Heart left ventricle (tissue), 16 donors: ENCODE results near the gene TIMM9. TPM values are rescaled to one million over a fixed set of nuclear protein-coding genes. Genes with fewer than 3 reads are reported as not detected.

Source experiments
- ATAC-seq, 4 donors: fragments of 200-7000 bp; cut with Tn5 transposase; one replicate each; pipeline ENCODE4 v1.9.1; 2020 to 2022; ENCODE audit warnings: moderate library complexity in 4 of 4, mild to moderate bottlenecking in 3 of 4, moderate number of reproducible peaks in 1 of 4
- DNase-seq, 5 donors: peaks; one replicate each; pipeline ENCODE4 v3.0.0-alpha.2; 2020
- H3K27ac ChIP-seq, 12 donors: fragments of 200-600 bp; sonication (generic) in 4 of 12; one replicate each; pipeline versions ENCODE4 v1.5.0 to v1.8.0; 2016 to 2022; ENCODE audit warnings: mild to moderate bottlenecking in 2 of 12
- H3K27me3 ChIP-seq, 9 donors: fragments of 200-600 bp; sonication (generic) in 2 of 9; one replicate each; pipeline versions ENCODE4 v1.5.1 to v1.8.0; 2016 to 2022; ENCODE audit warnings: mild to moderate bottlenecking in 3 of 9
- H3K36me3 ChIP-seq, 9 donors: fragments of 200-600 bp; sonication (generic) in 2 of 9; one replicate each; pipeline versions ENCODE4 v1.5.0 to v1.8.0; 2018 to 2022; ENCODE audit warnings: mild to moderate bottlenecking in 2 of 9
- H3K4me1 ChIP-seq, 12 donors: fragments of 200-600 bp; sonication (generic) in 4 of 12; one replicate each; pipeline versions ENCODE4 v1.5.0 to v1.8.0; 2016 to 2022; ENCODE audit warnings: mild to moderate bottlenecking in 3 of 12
- H3K4me3 ChIP-seq, 12 donors: fragments of 200-600 bp; sonication (generic) in 4 of 12; one replicate each; pipeline versions ENCODE4 v1.5.0 to v1.8.0; 2017 to 2022; ENCODE audit warnings: mild to moderate bottlenecking in 9 of 12, moderate library complexity in 4 of 12
- H3K9me3 ChIP-seq, 12 donors: fragments of 200-600 bp; sonication (generic) in 4 of 12; one replicate each; pipeline versions ENCODE4 v1.5.0 to v1.8.0; 2016 to 2022; ENCODE audit warnings: mild to moderate bottlenecking in 1 of 12
- CTCF ChIP-seq, 12 donors: fragments of 200-600 bp; sonication (generic) in 4 of 12; IDR thresholded peaks; one replicate each; pipeline versions ENCODE4 v1.5.0 to v1.8.0; 2018 to 2022; ENCODE audit warnings: antibody characterized with exemption in 12 of 12, mild to moderate bottlenecking in 5 of 12
- POLR2A ChIP-seq, 2 donors: fragments of 450-650 bp; IDR thresholded peaks; one replicate each; pipeline ENCODE4 v1.6.1; 2017; ENCODE audit warnings: antibody characterized with exemption in 2 of 2, mild to moderate bottlenecking in 2 of 2, moderate library complexity in 2 of 2
- WGBS, 4 donors: extraction: QIAGEN DNeasy Blood & Tissue Kit in 2 of 4; methylation state at CpG; one replicate each; pipeline versions ENCODE4 v1.1.5 to v1.1.7; 2013 to 2018; 5-methylcytosine and 5-hydroxymethylcytosine counted together
- intact Hi-C, 10 donors: fragments of 100-400 bp; cut with DNase I; formaldehyde crosslinking; loops; one replicate each; pipeline versions ENCODE4 v1.11.1 to v1.14.2; 2022
- polyA plus RNA-seq, 2 donors: library from polyadenylated mRNA; stranded (reverse); fragments of 200-250 nt; gene quantifications; one replicate each; pipeline ENCODE4 v1.2.3, GENCODE V29; 2013
- total RNA-seq, 9 donors: library from RNA; depleted of rRNA in 2 of 9; stranded (reverse); fragments of >200 nt in 2 of 9; fragmentation: NEBNext Ultra II Directional in 3 of 9; extraction: Animal tissue kit (Norgen Biotek cat#: 25700) in 3 of 9; gene quantifications; one replicate each; pipeline versions ENCODE4 v1.1.0 to v1.2.4, GENCODE V29; 2016 to 2023
- donor health status: ischemic (EF 13 %, LVEDD 7.1; RV severe dilation, severe dysfunction).
- donor health status: healthy with polysubstance abuse.
- donor health status: DM: no; HTN: yes; CAD: no.
- donor health status: DM: no; HTN: no; CAD: no.
- donor health status: ischemic (EF 25% LVEDD 6.9; RV normal size, moderate dysfunction).
- donor health status: ischemic (EF 25% LVEDD 5.7; RV mildly dilated, moderate dysfunction).
- donor health status: healthy.
- donor health status: DM: yes; HTN: yes; CAD: no.
- donor health status: ischemic (EF 35%, LVEDD 5.7; RV mildly dilated, moderate dysfunction).
- donor health status: nonischemic (EF 11% LVEDD 7.7; RV severe dilation, severe dysfunction).
- donor health status: DM: yes; HTN: yes; CAD: no.
- donor health status: PGD.
- donor health status: ischemic (EF 29% LVEDD 5.4; RV normal size, mild dysfunction).
- donor health status: nonischemic (EF 23%, LVEDD 6.1; RV moderate dilation, normal function).

The TIMM9 gene
- total and polyA plus RNA-seq, 11 donors, result 24.7 to 75.5 (median 30.3) TPM

GRCh38 chr14:58395562-58395811 lies 31.8 kb downstream of the TIMM9 start:
- Histone ChIP-seq H3K27me3 (no peaks in the 10 kb centered on the region), H3K4me3 (peak overlapping the region; percentile 35 to 78 (median 58)), H3K9me3 (no peaks in the 10 kb centered on the region), H3K27ac (peak overlapping the region in 9 of 12 donors; percentile 69 to 80 (median 75)), H3K36me3 (no peaks in the 10 kb centered on the region), H3K4me1 (peaks cover 0 to 13% (median 5%) of the 10 kb centered on the region in 12 donors)
- DNase-seq (no peak), ATAC-seq (peak in 1 of 4 donors; percentile 8)
- 12 to 29% (median 15%) methylated on average over 6 to 10 of the region's 10 CpGs for WGBS, 4 donors
- intact Hi-C loops, result loop anchor here in 1 of 10 donors (2.0 kb wide), 1 partner anchor 287 kb away; no protein-coding TSS in a partner anchor
- TF ChIP-seq POLR2A (IDR thresholded peaks at IDR 0.05) (no peak), CTCF (IDR thresholded peaks at IDR 0.05) (no peak)

DNA sequence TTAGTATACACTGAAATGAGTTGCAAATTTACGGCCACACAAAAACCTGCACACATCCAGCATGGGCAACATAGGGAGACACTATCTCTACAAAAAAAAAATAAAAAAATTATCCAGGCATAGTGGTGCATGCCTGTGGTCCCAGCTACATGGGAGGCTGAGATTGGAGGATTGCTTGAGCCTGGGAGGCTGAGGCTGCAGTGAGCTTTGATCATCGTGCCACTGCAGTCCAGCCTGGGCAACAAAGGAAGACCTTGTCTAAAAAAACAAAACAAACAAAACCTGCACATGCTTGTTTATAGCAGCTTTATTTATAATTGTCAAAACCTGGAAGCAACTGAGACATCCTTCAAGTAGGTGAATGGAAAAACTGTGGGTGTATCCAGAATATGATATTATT lies 36.5 kb downstream of the TIMM9 start:
- peaks cover 0 to 7% (median 0%) of the 10 kb centered on the region in 12 donors for H3K9me3 ChIP-seq
- peaks cover 0 to 7% (median 4%) of the 10 kb centered on the region in 12 donors for H3K4me1 ChIP-seq
- no peaks in the 10 kb centered on the region for H3K36me3 ChIP-seq
- intact Hi-C loops, result no loop called here
- DNase-seq (no peak), ATAC-seq (no peak)
- H3K4me3 ChIP-seq, result no peak overlapping the region
- no peak for TF ChIP-seq CTCF (IDR thresholded peaks at IDR 0.05)
- TF ChIP-seq POLR2A (IDR thresholded peaks at IDR 0.05), result no peak
- no peak overlapping the region for H3K27ac ChIP-seq
- 84 to 93% (median 89%) methylated on average over 2 of the region's 2 CpGs for WGBS, 4 donors
- H3K27me3 ChIP-seq, result no peaks in the 10 kb centered on the region

- TF ChIP-seq CTCF (IDR thresholded peaks at IDR 0.05) (no peak), POLR2A (IDR thresholded peaks at IDR 0.05) (no peak)
- H3K4me3 ChIP-seq, result no peak overlapping the region
- DNase-seq, result no peak
- intact Hi-C loops, result no loop called here
- no peaks in the 10 kb centered on the region for H3K4me1 ChIP-seq
- no peak overlapping the region for H3K27ac ChIP-seq
- H3K36me3 ChIP-seq, result peaks cover 0 to 82% (median 67%) of the 10 kb centered on the region in 9 donors
- no peaks in the 10 kb centered on the region for H3K9me3 ChIP-seq
- no peak for ATAC-seq
- no peaks in the 10 kb centered on the region for H3K27me3 ChIP-seq
These were observed 50.5 kb downstream of the TIMM9 start for GRCh38 chr14:58376791-58377190.

DNA sequence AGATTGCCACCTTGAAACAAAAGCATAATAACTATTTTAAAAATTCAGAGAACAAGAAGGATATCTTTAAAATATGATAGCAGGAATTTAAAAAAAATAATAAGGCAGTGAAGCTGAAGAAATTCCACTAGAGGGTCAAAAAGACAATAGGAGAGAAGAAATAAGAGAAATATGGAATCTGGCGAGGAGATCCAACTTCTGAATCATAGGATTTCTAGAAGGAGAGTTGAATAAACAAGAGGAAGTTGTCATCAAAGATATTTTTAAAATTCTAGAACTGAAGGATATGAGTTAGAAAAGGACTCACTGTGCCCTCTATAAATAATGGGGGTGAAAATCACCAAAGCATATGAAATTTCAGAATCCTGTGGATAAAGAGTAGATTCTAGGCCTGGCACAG lies 58.4 kb downstream of the TIMM9 start:
- ATAC-seq (no peak), DNase-seq (no peak)
- intact Hi-C loops, result loop anchor here in 4 of 10 donors (10.0 kb wide), 2 partner anchors 254 to 264 kb away; no protein-coding TSS in a partner anchor
- H3K36me3 ChIP-seq, result peaks cover 0 to 100% (median 97%) of the 10 kb centered on the region in 9 donors
- H3K9me3 ChIP-seq, result no peaks in the 10 kb centered on the region
- no peak overlapping the region for H3K4me3 ChIP-seq
- no peaks in the 10 kb centered on the region for H3K27me3 ChIP-seq
- H3K27ac ChIP-seq, result no peak overlapping the region
- TF ChIP-seq CTCF (IDR thresholded peaks at IDR 0.05), result no peak
- TF ChIP-seq POLR2A (IDR thresholded peaks at IDR 0.05), result no peak
- WGBS, 4 donors, result 85 to 96% (median 91%) methylated on average over 1 of the region's 1 CpG
- H3K4me1 ChIP-seq, result peaks cover 0 to 6% (median 0%) of the 10 kb centered on the region in 12 donors
